ENCODE measurements around the gene PSMB5.

DNA sequence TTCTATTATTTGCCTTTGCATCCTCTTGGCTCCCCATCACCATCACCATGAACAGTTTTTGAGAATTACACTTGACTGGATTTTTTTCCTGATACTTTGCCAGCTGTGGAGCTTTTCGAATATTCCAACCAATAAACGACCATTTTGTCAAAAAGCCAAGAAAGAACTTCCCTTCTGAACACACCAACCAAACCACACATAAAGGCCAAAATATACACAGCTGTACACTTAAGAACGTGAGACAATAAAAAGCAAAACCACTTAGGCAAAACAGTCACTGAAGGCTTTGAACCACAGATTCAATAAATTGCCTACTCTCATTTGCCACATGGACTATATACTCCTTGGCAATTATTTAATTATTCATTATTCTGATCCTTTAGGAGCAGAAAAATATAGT, 25.9 kb downstream of the PSMB5 start:
- TF ChIP-seq, protein P1, sequence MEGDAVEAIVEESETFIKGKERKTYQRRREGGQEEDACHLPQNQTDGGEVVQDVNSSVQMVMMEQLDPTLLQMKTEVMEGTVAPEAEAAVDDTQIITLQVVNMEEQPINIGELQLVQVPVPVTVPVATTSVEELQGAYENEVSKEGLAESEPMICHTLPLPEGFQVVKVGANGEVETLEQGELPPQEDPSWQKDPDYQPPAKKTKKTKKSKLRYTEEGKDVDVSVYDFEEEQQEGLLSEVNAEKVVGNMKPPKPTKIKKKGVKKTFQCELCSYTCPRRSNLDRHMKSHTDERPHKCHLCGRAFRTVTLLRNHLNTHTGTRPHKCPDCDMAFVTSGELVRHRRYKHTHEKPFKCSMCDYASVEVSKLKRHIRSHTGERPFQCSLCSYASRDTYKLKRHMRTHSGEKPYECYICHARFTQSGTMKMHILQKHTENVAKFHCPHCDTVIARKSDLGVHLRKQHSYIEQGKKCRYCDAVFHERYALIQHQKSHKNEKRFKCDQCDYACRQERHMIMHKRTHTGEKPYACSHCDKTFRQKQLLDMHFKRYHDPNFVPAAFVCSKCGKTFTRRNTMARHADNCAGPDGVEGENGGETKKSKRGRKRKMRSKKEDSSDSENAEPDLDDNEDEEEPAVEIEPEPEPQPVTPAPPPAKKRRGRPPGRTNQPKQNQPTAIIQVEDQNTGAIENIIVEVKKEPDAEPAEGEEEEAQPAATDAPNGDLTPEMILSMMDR (IDR thresholded peaks at IDR 0.05; ENCODE audit: low read depth, low read length, missing input control) = no peak
- no peak for TF ChIP-seq JUND (IDR thresholded peaks at IDR 0.05)
- no peak for TF ChIP-seq FOXA1 (IDR thresholded peaks at IDR 0.05)
- no peak for TF ChIP-seq HNF4A (conservative IDR thresholded peaks at IDR 0.05)
- TF ChIP-seq, protein P2, sequence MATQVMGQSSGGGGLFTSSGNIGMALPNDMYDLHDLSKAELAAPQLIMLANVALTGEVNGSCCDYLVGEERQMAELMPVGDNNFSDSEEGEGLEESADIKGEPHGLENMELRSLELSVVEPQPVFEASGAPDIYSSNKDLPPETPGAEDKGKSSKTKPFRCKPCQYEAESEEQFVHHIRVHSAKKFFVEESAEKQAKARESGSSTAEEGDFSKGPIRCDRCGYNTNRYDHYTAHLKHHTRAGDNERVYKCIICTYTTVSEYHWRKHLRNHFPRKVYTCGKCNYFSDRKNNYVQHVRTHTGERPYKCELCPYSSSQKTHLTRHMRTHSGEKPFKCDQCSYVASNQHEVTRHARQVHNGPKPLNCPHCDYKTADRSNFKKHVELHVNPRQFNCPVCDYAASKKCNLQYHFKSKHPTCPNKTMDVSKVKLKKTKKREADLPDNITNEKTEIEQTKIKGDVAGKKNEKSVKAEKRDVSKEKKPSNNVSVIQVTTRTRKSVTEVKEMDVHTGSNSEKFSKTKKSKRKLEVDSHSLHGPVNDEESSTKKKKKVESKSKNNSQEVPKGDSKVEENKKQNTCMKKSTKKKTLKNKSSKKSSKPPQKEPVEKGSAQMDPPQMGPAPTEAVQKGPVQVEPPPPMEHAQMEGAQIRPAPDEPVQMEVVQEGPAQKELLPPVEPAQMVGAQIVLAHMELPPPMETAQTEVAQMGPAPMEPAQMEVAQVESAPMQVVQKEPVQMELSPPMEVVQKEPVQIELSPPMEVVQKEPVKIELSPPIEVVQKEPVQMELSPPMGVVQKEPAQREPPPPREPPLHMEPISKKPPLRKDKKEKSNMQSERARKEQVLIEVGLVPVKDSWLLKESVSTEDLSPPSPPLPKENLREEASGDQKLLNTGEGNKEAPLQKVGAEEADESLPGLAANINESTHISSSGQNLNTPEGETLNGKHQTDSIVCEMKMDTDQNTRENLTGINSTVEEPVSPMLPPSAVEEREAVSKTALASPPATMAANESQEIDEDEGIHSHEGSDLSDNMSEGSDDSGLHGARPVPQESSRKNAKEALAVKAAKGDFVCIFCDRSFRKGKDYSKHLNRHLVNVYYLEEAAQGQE (IDR thresholded peaks at IDR 0.05) = no peak
- TF ChIP-seq, protein P3, sequence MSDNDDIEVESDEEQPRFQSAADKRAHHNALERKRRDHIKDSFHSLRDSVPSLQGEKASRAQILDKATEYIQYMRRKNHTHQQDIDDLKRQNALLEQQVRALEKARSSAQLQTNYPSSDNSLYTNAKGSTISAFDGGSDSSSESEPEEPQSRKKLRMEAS (IDR thresholded peaks at IDR 0.05) = no peak
- TF ChIP-seq, protein P4, sequence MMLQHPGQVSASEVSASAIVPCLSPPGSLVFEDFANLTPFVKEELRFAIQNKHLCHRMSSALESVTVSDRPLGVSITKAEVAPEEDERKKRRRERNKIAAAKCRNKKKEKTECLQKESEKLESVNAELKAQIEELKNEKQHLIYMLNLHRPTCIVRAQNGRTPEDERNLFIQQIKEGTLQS (IDR thresholded peaks at IDR 0.05) = no peak
